ENCODE data around the gene NADSYN1.

NADSYN1 gene

GRCh38 chr11:71451596-71452198, 1.3 kb upstream of the NADSYN1 start:
- no peak for DNase-seq

- DNase-seq = peak; percentile 50
Observed at GRCh38 chr11:71452199-71453036, 585 bp upstream of the NADSYN1 start.

- peak; percentile 36 for DNase-seq
Observed at GRCh38 chr11:71453918-71454304, 908 bp downstream of the NADSYN1 start.

DNA sequence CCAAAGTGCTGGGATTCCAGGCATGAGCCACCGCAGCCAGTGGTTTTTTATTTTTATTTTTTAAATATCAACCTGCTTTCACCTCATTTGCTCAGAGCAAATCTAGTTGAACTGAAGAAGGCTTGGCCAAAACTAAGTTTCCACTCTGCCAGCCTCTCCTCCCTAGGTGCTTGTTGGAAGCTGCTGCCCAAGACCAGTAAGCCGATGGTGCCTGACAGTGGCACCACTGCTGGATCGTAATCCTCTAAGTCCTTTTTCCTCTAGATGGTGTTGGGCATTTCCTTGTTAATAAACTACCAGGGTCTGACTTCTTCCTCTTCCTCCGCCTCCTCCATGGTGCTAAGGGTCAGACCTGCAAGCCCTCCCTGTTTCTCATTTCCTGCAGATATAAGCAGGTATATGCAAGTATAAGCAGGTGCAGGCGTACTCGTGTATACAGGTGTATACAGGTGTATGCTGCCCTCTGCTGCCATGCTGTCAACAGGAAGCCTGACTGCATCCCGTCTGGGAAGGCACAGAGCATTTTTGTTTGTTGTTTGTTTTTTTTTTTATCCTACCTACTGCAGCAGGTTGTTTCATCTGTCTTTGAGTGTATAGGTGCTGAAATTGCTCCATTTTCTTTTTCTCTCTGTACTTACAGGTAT, 1.6 kb downstream of the NADSYN1 start:
- DNase-seq = peak; percentile 50

GRCh38 chr11:71456294-71456693, 3.3 kb downstream of the NADSYN1 start:
- DNase-seq = no peak

- no peak for DNase-seq
Observed at GRCh38 chr11:71456831-71457230, 3.8 kb downstream of the NADSYN1 start.

GRCh38 chr11:71458146-71459070, 5.4 kb downstream of the NADSYN1 start:
- no peak for DNase-seq

DNA sequence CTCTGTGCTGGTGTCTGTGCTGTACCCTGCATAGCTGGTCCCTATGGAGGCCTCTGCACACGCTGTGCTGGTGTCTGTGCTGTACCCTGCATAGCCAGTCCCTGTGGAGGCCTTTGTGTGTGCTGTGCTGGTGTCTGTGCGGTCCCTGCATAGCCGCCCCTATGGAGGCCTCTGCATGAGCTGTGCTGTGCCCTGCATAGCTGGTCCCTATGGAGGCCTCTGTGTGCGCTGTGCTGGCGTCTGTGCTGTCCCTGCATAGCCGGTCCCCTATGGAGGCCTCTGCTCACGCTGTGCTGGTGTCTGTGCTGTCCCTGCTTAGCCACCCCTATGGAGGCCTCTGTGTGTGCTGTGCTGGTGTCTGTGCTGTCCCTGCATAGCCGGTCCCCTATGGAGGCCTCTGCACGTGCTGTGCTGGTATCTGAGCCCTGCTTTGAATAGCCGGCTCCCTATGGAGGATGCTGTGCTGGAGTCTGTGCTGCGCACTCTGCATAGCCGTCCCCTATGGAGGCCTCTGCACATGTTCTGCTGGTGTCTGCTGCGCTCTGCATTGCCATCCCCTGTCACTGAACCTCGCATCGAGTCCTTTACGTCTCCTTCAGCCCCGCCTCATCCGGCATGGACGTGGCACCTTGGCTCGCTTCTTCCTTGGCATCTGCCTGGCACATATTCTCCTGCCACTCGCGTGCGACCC, 6.2 kb downstream of the NADSYN1 start:
- DNase-seq = no peak

GRCh38 chr11:71459767-71460320, 6.8 kb downstream of the NADSYN1 start:
- DNase-seq = no peak

- DNase-seq = no peak
Observed at GRCh38 chr11:71461696-71462095, 8.7 kb downstream of the NADSYN1 start.

GRCh38 chr11:71462726-71463125, 9.7 kb downstream of the NADSYN1 start:
- DNase-seq = no peak

DNA sequence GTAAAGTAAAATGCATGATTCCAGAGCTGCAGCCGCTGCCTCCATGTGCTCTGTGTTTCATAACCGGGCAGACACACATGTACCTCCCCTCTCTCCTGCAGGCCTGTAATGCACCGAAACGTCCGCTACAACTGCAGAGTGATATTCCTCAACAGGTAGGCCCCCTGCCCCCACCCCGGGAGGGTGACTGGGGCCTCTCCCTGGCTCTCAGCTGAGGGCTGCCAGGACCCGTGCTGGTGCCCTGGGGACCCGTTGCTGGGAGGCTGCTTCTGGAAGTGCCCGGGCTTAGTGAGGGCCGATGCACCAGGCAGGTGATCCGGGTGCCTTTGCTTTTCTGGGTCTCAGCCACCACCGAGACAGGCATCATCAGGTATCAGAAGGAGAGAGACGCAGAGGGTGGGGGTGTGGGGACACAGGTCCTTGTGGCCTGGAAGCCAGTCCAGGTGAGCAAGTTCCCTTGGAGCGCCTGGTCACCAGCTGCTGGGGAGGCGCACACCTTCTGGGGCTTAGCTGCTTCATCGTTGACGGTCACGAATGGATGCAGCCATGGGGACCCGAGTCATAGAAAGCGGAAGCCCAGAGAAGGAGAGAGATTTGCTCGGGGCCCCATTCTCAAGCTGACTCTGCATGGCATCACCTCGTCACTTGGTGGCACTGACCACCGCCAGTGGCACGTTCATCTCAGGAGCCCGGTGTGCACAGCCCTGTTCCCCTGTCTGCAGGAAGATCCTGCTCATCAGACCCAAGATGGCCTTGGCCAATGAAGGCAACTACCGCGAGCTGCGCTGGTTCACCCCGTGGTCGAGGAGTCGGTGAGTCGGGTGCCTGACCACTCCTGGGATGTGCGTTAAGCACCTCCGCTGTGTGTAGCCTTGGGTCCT, 10.6 kb downstream of the NADSYN1 start:
- DNase-seq = no peak

GRCh38 chr11:71465054-71465453, 12.1 kb downstream of the NADSYN1 start:
- no peak for DNase-seq

DNA sequence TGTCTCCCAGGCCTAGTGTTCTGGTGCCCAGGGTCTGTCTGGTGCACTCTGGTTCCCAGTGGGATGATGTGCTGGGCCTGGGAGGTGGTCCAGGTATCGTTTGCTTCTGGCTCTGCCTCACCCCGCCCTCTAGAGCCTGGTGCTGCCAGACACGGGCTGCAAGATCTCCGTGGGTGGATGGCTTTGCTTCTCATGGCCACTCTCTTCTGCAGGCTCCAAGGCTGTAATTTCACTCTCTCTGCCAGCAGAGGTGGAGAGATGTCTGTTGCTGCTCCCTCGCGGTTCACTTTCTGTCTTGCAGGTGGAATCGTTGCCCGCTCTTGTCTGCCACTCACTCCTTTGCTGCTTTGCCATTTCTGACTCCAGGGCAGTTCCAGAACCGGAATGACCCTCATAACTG, 13.4 kb downstream of the NADSYN1 start:
- no peak for DNase-seq

GRCh38 chr11:71467164-71467563, 14.2 kb downstream of the NADSYN1 start:
- no peak for DNase-seq

DNA sequence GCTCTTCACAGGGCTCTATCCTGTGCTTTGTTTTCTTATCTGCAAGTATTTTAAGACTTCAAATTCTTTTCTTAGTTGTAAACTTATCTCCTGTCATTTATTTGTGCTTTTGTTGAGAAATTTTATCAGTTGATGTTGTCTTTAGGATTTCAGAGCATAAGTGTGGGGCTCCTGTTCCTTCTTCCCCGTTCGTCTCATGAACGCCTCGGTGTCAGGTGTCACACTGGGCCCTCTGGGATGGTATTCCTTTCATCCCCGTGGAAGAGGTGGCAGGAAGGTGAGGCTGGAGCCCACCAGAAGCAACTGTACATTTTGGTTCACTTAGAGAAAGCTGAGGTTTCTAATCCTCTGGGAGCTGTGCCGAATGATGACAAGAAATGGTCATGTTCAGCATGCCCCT, 17.9 kb downstream of the NADSYN1 start:
- no peak for DNase-seq

DNA sequence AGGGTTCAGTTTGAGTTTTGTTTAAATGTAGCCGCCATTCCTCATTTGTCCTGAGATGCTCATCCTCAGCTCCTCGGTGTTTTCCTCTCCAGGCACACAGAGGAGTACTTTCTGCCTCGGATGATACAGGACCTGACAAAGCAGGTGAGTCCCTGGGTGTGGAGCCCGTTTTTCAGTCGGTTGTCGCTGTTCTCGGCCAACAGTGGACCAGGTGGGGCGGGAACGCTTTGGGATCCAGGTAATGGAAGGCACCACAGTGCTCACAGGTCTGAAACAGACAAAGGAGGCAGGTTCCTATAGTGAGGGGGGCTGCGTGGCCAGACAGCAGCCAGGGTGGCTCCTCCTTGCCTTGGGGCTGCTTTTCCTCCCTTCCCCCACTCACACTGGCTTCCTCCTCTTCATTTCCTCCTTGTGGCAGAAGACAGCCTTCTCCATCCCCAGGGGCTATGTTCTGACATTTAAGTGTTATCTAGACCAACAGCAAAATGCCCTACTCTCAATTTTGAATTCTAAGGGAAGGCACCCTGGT, 19.4 kb downstream of the NADSYN1 start:
- no peak for DNase-seq

DNA sequence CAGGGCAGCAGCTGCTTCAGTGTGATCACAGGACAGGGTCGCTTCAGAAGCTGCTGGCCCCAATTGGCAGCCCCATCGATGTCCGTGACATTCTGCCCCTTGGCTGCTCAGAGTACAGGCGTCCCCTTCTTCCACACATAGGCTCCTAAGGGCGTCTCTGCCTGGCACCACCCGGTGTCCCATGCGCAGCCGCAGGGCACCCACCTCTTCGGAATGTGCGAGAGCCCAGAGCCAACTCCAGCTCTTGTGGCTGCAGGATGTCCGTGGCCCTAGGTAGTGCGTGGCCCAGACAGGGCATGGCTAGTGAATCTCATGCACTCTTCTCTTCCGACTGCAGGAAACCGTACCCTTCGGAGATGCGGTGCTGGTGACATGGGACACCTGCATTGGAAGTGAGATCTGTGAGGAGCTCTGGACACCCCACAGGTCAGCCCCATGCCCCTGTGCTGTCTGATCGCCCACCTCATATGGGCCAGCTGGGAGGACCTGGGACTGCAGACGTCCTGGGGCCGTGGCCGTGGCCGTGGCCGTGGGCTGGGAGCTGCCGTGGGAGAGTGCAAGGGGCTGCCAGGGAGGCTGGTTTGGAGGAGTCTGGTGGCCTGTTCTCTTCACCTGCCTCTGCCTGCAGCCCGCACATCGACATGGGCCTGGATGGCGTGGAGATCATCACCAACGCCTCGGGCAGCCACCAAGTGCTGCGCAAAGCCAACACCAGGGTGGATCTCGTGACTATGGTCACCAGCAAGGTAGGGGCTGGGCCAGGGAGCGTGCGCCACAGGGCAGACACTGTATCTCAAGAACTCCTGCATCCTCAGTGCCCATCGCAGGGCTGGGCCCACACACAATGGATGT, 20.2 kb downstream of the NADSYN1 start:
- no peak for DNase-seq

- no peak for DNase-seq
Observed at GRCh38 chr11:71473793-71474080, 20.7 kb downstream of the NADSYN1 start.

Measured in RPMI8226 (cell line).